Measurements from ENCODE around the gene CGA. TPM values are rescaled to one million over a fixed set of nuclear protein-coding genes. Genes with fewer than 3 reads are reported as not detected.

Gene CGA
- total and polyA plus RNA-seq, 4 donors: not detected

DNA sequence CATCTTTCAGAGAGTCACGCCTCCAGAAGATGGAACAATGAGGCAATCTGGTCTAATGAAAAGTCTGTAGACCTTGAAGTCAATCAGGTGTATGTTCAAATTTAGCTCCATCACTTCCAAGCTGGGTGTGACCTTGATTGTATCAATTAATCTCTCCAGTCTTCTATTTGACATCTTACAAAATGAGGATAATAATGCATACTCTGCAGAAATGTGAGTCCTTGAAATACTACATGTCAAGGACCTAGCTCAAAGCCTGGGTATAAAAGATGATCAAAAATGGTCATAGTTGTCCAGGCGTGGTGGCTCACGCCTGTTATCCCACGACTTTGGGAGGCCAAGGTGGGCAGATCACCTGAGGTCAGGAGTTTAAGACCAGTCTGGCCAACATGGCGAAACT, 29.8 kb downstream of the CGA start:
- 82% methylated on average over 5 of the region's 5 CpGs for WGBS
- Histone ChIP-seq H3K4me3 (ENCODE audit: low read depth in 1 of 3, low read length in 3 of 3) (no peak overlapping the region), H3K36me3 (ENCODE audit: control insufficient read depth in 4 of 4, insufficient read depth in 3 of 4, low read depth in 1 of 4, low read length in 3 of 4) (no peaks in the 10 kb centered on the region), H3K9me3 (ENCODE audit: control insufficient read depth in 4 of 4, low read length in 3 of 4) (no peaks in the 10 kb centered on the region), H3K27me3 (ENCODE audit: control insufficient read depth in 4 of 4, insufficient read depth in 4 of 4, low read length in 3 of 4) (no peaks in the 10 kb centered on the region), H3K27ac (ENCODE audit: low read depth in 1 of 2, low read length in 2 of 2) (no peak overlapping the region), H3K4me1 (ENCODE audit: control insufficient read depth in 4 of 4, insufficient read depth in 4 of 4, low read length in 3 of 4) (peaks cover 0 to 9% (median 5%) of the 10 kb centered on the region in 4 donors), H3K9ac (ENCODE audit: low read depth in 1 of 2, low read length in 2 of 2) (no peak overlapping the region)
- DNase-seq (ENCODE audit: low spot score): no peak
- no peak for TF ChIP-seq HNF4G (IDR thresholded peaks at IDR 0.05)
- TF ChIP-seq SP1 (IDR thresholded peaks at IDR 0.05): no peak
- no peak for TF ChIP-seq EGR1 (IDR thresholded peaks at IDR 0.05; ENCODE audit: low read depth in 2 of 2)
- TF ChIP-seq, protein P1, sequence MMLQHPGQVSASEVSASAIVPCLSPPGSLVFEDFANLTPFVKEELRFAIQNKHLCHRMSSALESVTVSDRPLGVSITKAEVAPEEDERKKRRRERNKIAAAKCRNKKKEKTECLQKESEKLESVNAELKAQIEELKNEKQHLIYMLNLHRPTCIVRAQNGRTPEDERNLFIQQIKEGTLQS (IDR thresholded peaks at IDR 0.05): no peak
- TF ChIP-seq GABPA (IDR thresholded peaks at IDR 0.05 in 1 of 2, conservative IDR thresholded peaks at IDR 0.05 in 1 of 2): no peak
- TF ChIP-seq TAF1 (conservative IDR thresholded peaks at IDR 0.05): no peak
- no peak for TF ChIP-seq NR2F2 (IDR thresholded peaks at IDR 0.05)
- no peak for TF ChIP-seq FOXA2 (IDR thresholded peaks at IDR 0.05)
- TF ChIP-seq YY1 (IDR thresholded peaks at IDR 0.05): no peak
- TF ChIP-seq, protein P2, sequence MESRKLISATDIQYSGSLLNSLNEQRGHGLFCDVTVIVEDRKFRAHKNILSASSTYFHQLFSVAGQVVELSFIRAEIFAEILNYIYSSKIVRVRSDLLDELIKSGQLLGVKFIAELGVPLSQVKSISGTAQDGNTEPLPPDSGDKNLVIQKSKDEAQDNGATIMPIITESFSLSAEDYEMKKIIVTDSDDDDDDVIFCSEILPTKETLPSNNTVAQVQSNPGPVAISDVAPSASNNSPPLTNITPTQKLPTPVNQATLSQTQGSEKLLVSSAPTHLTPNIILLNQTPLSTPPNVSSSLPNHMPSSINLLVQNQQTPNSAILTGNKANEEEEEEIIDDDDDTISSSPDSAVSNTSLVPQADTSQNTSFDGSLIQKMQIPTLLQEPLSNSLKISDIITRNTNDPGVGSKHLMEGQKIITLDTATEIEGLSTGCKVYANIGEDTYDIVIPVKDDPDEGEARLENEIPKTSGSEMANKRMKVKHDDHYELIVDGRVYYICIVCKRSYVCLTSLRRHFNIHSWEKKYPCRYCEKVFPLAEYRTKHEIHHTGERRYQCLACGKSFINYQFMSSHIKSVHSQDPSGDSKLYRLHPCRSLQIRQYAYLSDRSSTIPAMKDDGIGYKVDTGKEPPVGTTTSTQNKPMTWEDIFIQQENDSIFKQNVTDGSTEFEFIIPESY (IDR thresholded peaks at IDR 0.05): no peak
- TF ChIP-seq JUND (IDR thresholded peaks at IDR 0.05): no peak
- TF ChIP-seq, protein P3, sequence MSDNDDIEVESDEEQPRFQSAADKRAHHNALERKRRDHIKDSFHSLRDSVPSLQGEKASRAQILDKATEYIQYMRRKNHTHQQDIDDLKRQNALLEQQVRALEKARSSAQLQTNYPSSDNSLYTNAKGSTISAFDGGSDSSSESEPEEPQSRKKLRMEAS (IDR thresholded peaks at IDR 0.05): no peak
- no peak for TF ChIP-seq RXRA (IDR thresholded peaks at IDR 0.05)
- TF ChIP-seq, protein P4, sequence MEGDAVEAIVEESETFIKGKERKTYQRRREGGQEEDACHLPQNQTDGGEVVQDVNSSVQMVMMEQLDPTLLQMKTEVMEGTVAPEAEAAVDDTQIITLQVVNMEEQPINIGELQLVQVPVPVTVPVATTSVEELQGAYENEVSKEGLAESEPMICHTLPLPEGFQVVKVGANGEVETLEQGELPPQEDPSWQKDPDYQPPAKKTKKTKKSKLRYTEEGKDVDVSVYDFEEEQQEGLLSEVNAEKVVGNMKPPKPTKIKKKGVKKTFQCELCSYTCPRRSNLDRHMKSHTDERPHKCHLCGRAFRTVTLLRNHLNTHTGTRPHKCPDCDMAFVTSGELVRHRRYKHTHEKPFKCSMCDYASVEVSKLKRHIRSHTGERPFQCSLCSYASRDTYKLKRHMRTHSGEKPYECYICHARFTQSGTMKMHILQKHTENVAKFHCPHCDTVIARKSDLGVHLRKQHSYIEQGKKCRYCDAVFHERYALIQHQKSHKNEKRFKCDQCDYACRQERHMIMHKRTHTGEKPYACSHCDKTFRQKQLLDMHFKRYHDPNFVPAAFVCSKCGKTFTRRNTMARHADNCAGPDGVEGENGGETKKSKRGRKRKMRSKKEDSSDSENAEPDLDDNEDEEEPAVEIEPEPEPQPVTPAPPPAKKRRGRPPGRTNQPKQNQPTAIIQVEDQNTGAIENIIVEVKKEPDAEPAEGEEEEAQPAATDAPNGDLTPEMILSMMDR (IDR thresholded peaks at IDR 0.05; ENCODE audit: low read depth, low read length, missing input control): no peak

DNA sequence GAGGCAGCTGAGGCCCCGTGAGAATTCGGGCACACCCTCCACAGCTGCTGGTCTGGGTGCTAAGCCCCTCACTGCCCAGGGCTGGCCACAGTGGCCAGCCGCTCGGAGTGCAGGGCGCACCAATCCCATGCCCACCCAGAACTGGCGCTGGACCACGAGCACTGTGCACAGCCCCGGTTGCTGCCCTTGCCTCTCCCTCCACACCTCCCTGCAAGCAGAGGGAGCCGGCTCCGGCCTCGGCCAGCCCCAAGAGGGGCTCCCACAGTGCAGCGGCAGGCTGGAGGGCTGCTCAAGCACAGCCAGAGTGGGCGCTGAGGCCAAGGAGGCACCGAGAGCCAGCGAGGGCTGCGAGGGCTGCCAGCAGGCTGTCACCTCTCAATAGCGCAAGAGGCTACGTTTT, 35.0 kb downstream of the CGA start:
- 94% methylated on average over 18 of the region's 18 CpGs for WGBS
- TF ChIP-seq FOXA1 (IDR thresholded peaks at IDR 0.05) (no peak), YY1 (IDR thresholded peaks at IDR 0.05) (no peak), NR2F2 (IDR thresholded peaks at IDR 0.05) (no peak)
- H3K4me1 ChIP-seq (ENCODE audit: control insufficient read depth in 4 of 4, insufficient read depth in 4 of 4, low read length in 3 of 4): no peaks in the 10 kb centered on the region
- no peak for DNase-seq (ENCODE audit: low spot score)
- H3K4me3 ChIP-seq (ENCODE audit: low read depth in 1 of 3, low read length in 3 of 3): no peak overlapping the region
- no peak overlapping the region for H3K27ac ChIP-seq (ENCODE audit: low read depth in 1 of 2, low read length in 2 of 2)
- H3K27me3 ChIP-seq (ENCODE audit: control insufficient read depth in 4 of 4, insufficient read depth in 4 of 4, low read length in 3 of 4): peaks cover 0 to 2% (median 0%) of the 10 kb centered on the region in 4 donors
- no peak overlapping the region for H3K9ac ChIP-seq (ENCODE audit: low read depth in 1 of 2, low read length in 2 of 2)
- H3K9me3 ChIP-seq (ENCODE audit: control insufficient read depth in 4 of 4, low read length in 3 of 4): no peaks in the 10 kb centered on the region
- no peaks in the 10 kb centered on the region for H3K36me3 ChIP-seq (ENCODE audit: control insufficient read depth in 4 of 4, insufficient read depth in 3 of 4, low read depth in 1 of 4, low read length in 3 of 4)

Data from liver (tissue), 9 donors.